ENCODE results near the gene BNC2.
"Not testable (repeated sequence)": the region's sequence is repeated elsewhere in the genome, so short reads cannot be mapped to it uniquely, and the experiment has no call there.

The BNC2 gene

DNA sequence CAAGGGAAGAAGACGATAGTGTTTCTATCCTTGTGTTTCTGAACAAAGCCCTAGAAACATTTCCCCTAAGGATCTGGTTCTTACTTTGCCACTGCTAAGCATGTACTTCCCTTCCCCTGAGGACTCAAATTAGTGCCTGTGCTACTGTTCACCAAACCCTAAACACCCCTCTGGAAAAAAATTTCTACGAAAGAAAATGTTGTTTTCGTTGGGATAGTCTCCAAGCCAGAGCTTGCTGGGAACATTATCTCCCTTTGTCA lies 294.6 kb downstream of the BNC2 start:
- DNase-seq = no peak

DNA sequence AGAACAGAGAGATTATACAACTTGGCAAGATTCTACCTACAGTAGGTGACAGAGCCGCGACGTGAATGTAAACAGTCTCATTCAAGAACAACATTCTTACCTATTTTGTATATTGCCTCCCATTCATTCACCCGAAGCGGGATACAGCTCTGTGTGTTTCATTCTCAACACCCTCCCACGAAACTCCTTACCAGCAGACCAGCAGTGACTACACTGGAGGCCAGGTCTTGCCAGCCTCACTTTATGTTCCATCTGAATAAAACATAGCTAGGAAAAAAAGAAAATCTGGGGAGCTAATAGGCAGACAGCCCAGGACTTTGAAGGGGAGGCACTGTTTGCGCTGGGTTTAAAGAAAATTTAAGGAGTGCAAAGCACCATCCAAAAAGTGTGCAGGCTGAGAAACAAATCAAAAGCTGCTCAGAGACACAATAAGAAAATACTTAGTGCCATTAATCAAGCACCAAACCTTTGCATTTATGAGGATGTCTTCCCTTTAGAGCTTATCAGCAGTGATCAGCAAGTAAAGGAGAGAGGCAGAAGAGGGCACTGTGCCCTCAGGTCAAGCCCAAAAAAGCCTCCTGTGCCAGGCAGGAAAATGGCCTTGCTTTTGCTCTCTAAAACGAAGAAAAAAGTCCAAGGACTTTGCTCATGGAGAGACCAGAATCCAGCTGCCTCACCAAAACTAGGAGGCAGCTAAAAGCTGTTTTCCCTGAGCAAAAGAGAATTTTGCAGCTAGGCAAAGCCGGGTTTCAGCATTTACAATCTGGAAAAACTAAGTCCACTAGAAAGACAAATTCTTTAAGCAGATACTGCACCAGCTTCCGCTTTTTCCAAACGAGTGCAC lies 295.1 kb downstream of the BNC2 start:
- peak; percentile 57 for DNase-seq

DNA sequence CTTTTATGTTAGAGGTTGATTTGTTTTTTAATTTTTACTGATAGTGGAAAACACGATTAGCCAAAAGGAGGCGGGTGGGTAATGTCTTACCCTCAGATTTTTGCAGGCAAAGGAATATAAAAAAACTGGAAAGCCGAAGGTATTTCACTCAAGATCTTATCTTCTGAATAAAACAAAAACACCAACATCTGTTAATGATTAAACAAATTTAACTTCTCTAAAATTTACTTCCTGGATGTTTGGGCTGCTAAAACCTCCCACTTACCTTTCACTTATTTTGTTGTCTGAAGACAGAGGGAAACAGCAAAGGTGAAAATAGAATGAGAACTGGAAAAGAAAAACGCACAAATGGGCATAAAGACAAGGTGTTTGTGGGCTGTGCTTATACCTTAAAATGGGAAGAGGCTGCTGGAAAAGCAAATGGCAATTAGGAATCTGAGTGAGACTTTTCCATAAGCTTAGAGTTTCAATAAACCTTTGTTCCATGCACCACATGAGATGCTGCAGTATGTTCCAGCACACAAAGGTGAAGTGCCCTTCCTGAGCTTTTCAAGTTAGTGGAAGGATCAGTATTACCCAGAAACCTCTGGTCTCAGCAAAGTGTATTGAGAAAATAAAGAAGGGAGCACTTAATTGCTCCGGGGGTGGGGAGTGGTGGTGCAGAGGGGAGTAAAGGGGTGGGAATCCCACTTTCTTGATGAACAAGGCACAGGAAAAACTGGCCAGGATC lies 298.3 kb downstream of the BNC2 start:
- DNase-seq = peak; percentile 44

DNA sequence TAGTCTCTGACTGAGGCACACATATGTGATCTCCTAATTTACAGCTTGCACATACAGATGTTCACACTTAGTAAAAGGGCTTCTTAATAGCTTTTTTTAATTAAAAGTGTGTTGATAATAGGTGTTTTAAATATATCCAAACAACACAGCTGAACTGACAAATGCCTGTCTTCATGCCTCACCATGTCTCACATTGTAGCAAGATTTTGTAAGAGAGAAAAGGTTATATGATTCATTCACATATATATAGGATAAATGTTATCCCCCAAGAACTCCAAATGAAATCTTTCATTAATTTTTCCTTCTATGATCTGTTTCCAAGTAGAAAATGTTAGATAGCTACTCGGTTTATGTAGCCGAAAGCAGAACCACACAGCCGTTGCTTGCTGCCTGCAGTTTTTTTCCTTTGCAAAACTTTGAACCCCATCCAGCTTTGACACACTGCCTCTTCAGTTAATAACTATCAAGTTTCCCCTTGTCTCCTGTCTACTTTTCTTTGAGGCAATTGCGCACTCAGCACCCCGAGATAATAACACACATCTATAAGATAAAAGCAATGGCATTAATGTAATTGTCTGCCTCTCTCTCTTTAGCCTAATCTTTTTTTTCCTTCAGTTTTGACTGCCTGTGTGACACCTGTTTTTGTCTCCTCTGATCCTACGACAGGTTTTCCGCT lies 299.2 kb downstream of the BNC2 start:
- peak; percentile 84 for DNase-seq

DNA sequence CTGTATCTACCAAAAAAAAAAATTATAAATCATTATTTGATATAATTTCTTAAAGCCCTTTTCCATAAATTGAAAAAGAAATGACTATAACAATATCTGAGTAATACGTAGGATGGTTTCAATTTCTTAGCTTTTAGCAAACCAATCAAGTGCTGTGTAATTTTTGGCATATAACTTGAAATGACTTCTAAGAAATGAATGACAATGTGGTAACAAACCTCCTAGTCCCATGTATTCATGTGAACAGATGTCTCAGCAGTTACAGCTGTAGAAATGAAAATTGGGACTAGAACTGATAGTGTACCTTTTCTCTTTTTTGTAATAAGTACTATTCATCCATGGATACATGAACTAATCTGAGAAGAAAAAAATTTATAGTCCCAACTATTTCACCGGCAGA lies 307.0 kb downstream of the BNC2 start:
- no peak for DNase-seq

DNA sequence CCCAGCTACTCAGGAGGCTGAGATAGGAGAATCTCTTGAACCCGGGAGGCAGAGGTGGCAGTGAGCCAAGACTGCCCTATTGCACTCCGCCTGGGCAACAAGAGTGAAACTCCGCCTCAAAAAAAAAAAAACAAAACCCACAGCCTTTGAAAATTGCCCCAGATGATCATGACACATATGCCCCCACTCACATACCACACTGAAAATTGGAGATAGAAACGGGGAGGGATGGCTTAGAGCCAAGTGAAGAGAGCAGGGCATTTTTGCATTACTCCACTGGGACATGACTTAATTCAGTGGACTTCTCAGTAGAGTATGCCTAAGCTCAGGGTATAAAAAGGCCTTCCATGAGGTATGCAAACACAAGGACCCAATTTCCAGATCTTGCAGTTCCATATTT lies 309.3 kb downstream of the BNC2 start:
- DNase-seq = peak; percentile 13

DNA sequence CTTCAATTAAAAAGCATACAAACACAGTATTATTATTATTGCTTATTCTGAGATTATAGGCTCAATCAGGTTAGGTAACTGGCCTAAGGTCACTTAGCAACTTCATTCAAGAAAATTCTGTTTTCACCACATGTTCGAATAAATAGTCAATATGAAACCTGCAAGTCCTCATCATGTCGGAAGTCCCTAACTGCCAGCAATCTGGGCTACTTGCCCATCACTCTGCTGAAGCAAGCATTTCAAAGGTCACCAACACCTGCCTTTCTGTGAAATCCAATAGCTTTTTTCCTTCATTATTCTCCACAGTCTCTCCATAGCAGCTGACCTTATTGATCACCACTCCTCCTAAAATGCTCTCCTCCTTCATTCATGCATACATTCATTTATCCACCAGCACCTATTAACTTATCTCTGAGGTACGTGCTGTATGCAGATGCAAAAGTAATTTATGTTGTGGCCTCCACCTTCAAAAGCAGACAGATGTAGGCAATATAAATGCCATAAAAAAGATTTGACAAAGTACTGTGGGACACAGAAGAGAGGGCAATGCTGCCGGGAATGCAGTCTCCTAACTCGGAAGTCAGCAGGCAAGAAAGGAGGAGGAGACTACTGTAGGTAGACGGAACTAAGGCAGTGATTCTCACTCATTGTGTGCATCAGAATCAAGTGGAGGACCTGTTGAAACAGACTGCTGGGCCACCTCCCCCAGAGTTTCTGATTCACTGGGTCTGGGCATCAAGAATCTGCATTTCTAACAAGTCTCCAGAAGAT lies 310.9 kb downstream of the BNC2 start:
- DNase-seq = peak; percentile 97

DNA sequence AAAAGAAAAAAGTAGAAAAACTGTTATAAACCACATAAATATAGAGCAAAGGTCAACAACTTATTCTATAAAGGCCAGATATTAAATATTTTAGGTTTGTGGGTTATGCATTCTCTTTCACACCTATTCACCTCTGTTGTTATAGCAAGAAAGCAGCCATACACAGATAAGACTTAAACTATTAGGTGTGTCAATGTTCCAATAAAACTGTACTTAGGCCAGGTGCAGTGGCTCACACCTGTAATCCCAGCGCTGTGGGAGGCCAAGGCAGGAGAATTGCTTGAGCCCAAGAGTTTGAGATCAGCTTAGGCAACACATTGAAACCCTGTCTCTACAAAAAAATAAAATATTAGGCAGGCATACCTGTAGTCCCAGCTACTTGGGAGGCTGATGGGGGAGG lies 314.7 kb downstream of the BNC2 start:
- no peak for DNase-seq

DNA sequence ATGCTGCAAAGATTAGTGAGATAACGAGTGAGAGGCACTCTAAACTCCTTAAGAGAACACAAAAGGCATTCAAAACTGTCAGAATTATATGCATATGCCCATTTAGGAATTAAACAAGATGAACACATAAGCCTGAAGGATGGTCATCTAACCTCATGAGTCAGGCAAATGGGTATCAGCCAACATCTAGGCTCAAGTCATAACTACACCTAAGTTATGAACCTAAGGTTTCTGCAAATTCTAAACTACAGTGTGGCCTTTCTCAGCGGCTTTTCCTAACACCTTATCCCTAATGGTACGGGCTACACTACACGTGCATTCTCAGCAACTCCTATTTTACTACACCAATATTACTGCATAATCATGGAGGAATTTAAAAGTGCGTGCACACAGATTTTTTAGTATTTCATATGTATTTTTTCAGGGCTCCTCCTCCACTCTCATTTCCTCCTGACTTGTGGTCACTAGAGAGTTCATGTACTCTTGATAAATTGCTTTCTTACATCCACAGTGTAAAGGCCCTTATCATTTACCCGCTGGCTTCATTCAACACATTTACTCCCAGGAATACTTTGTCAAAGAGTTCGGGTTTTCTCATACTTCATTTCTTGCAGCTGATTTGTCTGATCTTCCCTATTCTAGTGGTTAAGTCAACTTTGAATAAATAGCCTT lies 316.5 kb downstream of the BNC2 start:
- DNase-seq = no peak

DNA sequence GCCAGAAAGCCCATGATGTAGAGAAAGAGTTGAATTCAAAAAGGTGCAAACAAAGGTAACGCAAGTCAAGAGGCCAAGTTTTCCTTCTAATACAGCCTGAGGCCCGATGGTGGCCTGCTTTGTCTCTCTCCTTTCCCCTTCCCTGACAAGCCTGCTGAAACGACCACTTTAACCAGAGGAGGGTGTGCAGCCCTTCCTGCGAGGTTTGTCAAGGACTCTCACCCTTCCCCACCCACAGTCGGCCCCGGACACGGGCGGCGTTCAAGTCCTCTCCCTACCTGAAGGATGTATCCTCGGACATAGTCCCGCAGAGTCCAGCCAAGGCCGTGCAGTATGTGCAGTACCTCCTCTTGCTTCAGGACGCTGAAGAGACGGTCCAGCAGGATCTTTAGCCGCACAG lies 318.2 kb downstream of the BNC2 start:
- no peak for DNase-seq

DNA sequence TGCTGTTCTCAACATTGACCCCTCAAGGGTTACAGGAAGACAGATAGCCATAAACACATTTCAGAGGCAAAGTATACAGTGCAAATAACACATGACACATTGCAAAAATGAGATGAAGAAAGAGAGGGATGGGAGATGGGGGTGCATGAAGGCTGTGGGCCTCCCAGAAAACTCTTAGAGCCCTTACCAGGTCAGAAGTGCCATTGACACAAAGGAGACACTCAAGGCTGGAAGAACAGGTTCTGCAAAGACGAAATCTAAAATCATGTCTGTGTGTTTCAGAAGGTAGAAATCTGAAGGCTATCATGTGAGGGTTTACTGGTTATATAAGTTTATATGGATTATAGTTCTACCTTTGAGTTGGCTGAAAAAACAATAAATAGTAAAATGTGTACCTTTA lies 318.8 kb downstream of the BNC2 start:
- no peak for DNase-seq

DNA sequence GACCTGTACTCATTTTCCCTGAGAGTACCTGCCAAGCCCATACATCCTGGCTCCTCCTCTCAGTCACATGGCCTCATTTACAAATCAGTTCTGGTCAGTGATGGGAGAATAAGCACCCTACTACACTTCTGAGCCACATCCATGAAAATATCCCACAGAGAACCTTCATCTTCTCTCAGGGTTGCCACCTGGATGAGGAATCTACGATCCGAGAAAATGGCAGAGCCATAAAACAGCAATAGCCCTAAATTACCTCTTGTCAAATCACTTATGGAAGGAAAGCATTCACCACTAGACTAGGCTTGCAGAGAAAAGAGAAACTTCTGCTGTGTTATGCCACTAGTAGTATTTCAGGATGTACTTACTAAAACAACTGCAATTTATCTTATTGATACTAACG lies 324.8 kb downstream of the BNC2 start:
- DNase-seq = no peak

DNA sequence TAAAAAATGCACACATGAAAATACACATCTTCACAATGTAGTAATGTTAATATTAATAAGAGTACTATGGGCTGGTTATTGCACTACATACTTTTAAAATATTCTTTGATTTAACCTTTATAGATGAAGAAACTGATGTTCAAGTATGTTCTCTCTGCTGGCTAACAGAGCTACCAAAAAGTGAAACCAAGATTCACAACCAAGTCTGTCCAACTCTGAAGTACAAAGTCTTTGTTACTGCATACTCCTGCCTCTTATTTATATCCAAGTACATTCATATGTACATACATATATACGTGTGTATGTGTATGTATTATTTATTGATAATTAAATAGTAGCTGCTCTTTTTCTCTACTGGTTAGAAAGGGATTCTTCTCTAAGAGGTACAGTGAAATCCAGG lies 325.6 kb downstream of the BNC2 start:
- no peak for DNase-seq

DNA sequence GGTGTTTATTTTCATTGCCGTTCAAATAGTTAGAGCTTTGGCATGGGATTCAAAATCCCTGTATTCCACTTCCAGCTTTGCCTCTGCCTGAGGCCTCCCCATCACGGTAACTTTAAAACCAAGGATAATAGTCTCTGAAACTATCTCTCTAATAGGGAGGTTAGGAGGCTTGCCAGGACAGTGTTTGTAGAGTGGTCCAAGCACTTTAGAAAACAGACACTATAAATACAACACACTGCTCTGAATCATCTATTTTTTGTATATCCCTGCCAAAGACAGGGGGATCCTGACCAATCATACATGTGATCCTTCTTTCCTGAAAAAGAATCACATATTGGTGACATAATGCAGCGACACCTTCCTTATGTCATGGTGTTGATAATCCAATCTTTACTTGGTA lies 326.8 kb downstream of the BNC2 start:
- DNase-seq = peak; percentile 70

DNA sequence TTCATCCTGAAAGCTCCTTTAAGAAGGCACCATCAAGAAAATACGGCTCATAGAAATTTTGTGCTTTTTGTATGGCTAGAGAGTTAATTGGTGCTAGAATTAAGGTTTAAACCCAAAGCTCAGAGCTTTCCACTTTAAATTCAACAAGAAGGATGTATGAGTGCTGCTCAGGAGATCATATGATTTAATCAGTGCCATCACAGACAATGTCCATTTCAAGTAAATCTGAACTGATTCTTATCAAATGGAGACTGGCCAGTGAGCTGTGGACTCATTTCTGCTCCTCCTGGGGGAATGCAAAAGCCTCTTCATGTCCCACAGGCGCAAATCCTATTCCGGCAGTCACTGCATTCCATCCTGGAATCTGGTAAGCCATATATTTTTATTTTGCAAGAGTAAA lies 327.2 kb downstream of the BNC2 start:
- DNase-seq = no peak

DNA sequence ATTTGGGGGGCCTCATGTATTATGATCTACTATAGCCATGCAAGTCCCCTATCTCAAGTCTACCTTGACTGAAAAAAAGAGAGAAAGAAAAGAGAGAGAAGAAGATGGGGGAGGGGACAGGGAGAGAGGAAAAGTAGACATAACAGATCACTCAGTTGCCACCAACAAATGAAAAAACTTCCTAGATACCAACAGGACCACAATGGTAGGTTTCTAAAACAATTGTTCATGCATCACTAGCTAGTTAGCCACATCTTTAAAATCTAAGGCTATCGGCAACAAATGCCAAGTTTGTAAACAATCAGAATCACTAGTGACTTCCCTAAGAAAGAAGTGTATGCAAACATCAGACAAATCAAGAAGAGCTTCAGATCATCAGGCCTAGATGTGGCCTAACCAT lies 328.2 kb downstream of the BNC2 start:
- no peak for DNase-seq

DNA sequence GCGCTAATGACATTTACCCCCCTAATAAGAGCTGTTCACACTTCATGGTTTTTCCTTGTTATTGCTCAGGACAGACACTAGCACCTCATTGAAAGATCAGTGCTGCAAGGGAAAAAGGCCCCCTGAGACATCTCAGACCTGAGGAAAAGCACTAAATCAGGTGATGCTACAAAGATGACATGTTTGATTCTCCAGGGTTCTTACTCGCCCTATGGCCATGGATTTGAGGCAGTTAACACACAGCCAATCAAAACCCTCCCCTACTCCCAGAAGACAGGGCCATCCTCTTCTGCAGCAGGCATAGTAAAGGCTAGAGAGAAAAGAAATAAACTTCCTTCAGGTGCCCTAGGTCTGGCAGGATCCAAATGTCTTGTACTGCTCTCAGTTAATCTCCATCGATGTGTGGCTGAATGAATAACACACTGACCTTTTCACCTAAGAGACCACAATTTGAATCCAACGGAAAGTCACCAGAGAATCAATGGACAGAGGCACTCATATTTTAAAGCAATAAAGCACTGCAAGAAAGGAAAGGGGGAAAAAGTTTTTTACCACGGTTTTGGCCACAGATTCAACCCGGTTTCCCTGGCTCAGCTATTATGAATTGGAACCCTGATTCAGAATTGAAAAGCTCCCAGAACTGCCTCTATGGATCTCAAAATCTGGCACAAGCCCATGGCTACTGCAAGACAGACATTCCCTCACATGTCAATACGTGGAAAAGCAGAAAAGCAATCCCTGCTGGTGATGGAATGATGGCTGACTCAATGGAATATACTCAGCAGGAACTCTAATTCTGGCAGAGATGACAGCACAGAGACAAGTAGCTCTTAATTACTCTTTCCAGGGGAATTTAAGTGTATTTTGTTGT lies 329.5 kb downstream of the BNC2 start:
- no peak for DNase-seq

DNA sequence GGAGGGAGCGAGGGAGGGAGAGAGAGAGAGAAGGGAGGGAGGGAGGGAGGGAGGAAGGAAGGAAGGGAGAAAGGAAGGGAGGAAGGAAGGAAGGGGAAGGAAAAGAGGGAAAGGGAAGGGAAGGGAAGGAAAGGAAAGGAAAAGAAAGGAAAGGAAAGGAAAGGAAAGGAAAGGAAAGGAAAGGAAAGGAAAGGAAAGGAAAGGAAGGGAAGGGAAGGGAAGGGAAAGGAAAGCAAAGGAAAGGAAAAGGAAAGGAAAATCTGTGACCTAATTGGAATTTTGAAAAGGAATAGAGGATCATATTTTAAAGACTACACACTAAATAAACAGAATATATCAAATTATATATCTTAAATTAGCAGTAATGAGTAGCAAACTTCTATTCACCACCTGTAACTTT lies 330.8 kb downstream of the BNC2 start:
- DNase-seq = not testable (repeated sequence)

DNA sequence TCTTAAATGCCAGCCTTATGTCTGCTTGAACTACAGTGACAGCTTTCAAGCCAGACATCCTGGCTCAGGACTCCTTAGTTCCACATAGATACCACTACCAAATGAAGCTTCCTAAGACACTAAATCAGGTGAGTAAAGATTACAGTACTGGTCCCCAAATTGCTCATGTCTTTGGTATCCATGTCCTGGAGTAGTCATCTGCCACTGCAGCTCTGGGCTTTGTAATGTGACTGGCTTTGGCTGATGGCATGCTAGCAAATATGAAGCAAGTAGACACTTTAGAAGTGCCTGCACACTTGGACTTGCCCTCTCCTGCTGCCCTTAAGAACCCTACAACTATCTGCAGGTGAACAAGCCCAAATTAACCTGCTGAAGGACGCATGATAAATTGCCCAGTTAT lies 334.9 kb downstream of the BNC2 start:
- no peak for DNase-seq

DNA sequence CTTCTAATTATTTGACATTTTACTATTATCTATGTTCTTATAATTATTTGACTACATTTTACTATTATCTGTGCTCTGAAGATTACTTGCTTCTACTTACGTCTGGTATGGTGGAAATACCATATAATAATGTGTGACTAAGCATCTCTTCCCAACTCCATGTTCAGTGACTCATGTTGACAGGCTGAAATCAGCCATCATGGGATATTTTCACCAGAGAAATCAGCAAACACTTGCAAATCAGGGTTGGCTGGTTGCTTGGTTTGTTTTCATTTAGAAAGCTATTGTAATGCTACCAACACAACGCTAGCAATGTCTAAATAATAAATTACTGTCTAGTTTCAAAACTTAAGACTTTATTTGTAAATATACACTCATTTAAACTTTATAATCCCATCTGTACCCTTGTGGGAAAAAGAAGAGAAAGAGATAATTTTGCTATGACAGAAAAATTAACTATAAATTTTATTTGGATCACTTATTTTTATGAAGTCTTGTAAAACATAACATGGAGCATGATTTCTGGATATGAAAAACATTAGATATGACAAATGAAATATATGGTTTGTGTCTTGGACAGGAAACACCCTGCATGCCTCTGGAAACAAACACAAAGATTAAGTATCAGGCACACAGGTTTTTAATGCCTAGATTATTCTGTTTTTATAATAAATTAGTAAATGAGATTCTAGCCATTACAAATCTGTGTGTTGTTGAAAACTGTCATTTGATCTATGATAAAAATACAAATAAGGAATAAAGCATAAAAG lies 337.6 kb downstream of the BNC2 start:
- DNase-seq = no peak

DNA sequence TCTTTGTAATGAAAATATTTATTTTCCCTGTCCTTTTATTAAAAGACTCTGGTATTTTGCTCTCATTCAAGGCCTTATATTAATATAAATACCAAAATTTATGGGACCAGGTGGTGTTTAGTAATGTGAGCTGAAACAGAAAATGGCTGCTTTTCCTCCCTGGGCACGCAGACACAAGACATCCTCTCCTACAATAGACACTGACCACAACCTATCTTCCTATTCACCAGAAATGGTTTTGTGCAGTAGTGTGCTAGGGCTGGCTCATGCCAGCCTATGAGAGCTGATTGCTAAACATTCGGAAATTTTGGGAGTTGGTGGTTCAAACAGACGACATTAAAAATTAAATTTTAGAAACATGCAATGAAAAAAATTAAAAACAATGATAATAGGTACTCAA lies 338.2 kb downstream of the BNC2 start:
- DNase-seq = peak; percentile 24

Data from NCI-H1092 treated with DMSO at 0.1 percent for 48 hours (cell line).